Mammary epithelial cell (primary cell): ENCODE data around the gene XXYLT1.

Experiments
- CTCF ChIP-seq, 2 donors: IDR thresholded peaks in 1 of 2; conservative IDR thresholded peaks in 1 of 2; 2 replicates each; pipeline ENCODE4 v1.5.1; 2011 to 2012; ENCODE audit warnings: inconsistent platforms in 2 of 2, low read length in 2 of 2, mild to moderate bottlenecking in 2 of 2, control low read depth in 1 of 2, low read depth in 1 of 2; ENCODE audit not compliant: insufficient read depth in 1 of 2; ENCODE audit errors: extremely low read depth in 1 of 2
- EZH2 ChIP-seq: IDR thresholded peaks from 2 replicates; pipeline ENCODE4 v1.6.1; 2012; ENCODE audit warnings: low read length, inconsistent platforms, borderline replicate concordance

- no peak for TF ChIP-seq CTCF (conservative IDR thresholded peaks at IDR 0.05 in 1 of 2, IDR thresholded peaks at IDR 0.05 in 1 of 2; ENCODE audit: extremely low read depth in 1 of 2, insufficient read depth in 1 of 2, low read depth in 1 of 2, low read length in 2 of 2)
- TF ChIP-seq EZH2, result no peak
Measured at GRCh38 chr3:195171093-195171873, 99.7 kb downstream of the XXYLT1 start.
